Tibial artery (tissue), 4 donors: Measurements from ENCODE around the gene PPP4R2.
A peak's percentile ranks its signal among the peaks of the same experiment; 100 is the strongest.

Experiments
- DNase-seq, 2 donors: peaks; one replicate each; pipeline ENCODE4 v3.0.0-alpha.2; 2019
- H3K27ac ChIP-seq, 2 donors: fragments of 200-600 bp; sonication (generic) in 1 of 2; 1 replicate in 1 of 2; 2 replicates in 1 of 2; pipeline ENCODE4 v1.5.1; 2018 to 2019; ENCODE audit warnings: mild to moderate bottlenecking in 1 of 2
- H3K27me3 ChIP-seq, 2 donors: fragments of 200-600 bp; sonication (generic) in 1 of 2; one replicate each; pipeline versions ENCODE4 v1.5.1 to v1.6.0; 2016 to 2019
- H3K36me3 ChIP-seq, 3 donors: fragments of 200-600 bp; sonication (generic) in 2 of 3; one replicate each; pipeline ENCODE4 v1.5.1; 2016 to 2019; ENCODE audit warnings: mild to moderate bottlenecking in 2 of 3
- H3K4me1 ChIP-seq, 4 donors: fragments of 200-600 bp; sonication (generic) in 2 of 4; 1 replicate in 3 of 4; 2 replicates in 1 of 4; pipeline ENCODE4 v1.5.1; 2016 to 2019
- H3K4me3 ChIP-seq, 2 donors: fragments of 200-600 bp; sonication (generic) in 1 of 2; 1 replicate in 1 of 2; 2 replicates in 1 of 2; pipeline ENCODE4 v1.5.1; 2018 to 2019; ENCODE audit warnings: mild to moderate bottlenecking in 2 of 2
- H3K9me3 ChIP-seq, 3 donors: fragments of 200-600 bp; sonication (generic) in 1 of 3; one replicate each; pipeline ENCODE4 v1.5.1; 2016 to 2019
- intact Hi-C: fragments of 100-400 bp; cut with DNase I; formaldehyde crosslinking; loops from one replicate; pipeline ENCODE4 v1.15.0; 2023; ENCODE audit warnings: low total_unique reads
- TF ChIP-seq, protein P1 (sequence below), 2 experiments: fragments of 200-600 bp in 1 of 2; fragments of 450-650 bp in 1 of 2; IDR thresholded peaks; one replicate each; pipeline ENCODE4 v1.5.1; 2017 to 2019; ENCODE audit warnings: antibody characterized with exemption in 2 of 2, mild to moderate bottlenecking in 1 of 2, moderate library complexity in 1 of 2

PPP4R2 gene

DNA sequence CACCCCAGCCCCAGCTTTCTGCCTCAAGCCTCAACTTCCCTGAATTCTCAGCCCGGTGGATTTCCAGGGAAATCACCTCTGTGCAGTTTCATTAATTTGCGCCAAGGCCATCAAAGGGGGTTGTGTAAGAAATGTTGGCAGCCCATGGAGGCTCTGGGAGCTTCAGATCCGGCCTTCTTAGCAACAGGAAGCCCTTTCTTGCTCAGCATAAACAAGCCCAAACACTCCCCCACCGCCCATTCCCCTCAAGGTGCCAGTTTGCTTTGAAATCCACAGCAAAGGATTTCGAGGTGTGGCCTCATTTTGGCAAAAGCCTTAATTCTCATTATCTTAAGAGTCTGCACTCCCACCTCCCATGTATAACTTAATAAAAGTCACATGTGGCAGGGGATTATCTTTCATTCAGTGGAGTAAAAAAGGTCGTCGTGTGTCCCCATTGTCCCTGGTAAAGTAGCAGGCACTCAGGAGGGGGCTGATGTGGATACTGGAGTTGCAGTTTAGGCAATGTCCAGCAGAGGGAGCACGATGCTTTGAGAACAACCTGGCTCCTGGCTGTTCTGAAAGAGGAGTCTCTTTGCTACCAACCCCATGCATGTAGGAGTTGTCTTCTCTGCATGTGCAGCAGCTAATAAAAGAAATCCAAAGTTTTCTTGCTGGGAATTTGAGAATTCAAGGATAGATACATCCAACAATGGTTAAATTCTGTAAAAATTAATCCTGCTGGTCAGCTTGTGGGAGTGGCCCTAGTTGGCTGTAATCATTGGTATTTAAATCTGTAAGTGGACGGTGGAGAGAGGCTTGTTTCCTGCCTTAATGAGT lies 104.3 kb downstream of the PPP4R2 start:
- peak; percentile 87 to 89 for DNase-seq
- intact Hi-C loops, result loop anchor here (5.0 kb wide), 2 partner anchors 401 to 751 kb away; no protein-coding TSS in a partner anchor
- Histone ChIP-seq H3K4me3 (no peak overlapping the region), H3K4me1 (peaks cover 0 to 3% (median 0%) of the 10 kb centered on the region in 4 donors), H3K36me3 (no peaks in the 10 kb centered on the region), H3K27ac (no peak overlapping the region), H3K9me3 (no peaks in the 10 kb centered on the region), H3K27me3 (no peaks in the 10 kb centered on the region)
- TF ChIP-seq, protein P1, sequence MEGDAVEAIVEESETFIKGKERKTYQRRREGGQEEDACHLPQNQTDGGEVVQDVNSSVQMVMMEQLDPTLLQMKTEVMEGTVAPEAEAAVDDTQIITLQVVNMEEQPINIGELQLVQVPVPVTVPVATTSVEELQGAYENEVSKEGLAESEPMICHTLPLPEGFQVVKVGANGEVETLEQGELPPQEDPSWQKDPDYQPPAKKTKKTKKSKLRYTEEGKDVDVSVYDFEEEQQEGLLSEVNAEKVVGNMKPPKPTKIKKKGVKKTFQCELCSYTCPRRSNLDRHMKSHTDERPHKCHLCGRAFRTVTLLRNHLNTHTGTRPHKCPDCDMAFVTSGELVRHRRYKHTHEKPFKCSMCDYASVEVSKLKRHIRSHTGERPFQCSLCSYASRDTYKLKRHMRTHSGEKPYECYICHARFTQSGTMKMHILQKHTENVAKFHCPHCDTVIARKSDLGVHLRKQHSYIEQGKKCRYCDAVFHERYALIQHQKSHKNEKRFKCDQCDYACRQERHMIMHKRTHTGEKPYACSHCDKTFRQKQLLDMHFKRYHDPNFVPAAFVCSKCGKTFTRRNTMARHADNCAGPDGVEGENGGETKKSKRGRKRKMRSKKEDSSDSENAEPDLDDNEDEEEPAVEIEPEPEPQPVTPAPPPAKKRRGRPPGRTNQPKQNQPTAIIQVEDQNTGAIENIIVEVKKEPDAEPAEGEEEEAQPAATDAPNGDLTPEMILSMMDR (IDR thresholded peaks at IDR 0.05), result peak; percentile 93 to 94

DNA sequence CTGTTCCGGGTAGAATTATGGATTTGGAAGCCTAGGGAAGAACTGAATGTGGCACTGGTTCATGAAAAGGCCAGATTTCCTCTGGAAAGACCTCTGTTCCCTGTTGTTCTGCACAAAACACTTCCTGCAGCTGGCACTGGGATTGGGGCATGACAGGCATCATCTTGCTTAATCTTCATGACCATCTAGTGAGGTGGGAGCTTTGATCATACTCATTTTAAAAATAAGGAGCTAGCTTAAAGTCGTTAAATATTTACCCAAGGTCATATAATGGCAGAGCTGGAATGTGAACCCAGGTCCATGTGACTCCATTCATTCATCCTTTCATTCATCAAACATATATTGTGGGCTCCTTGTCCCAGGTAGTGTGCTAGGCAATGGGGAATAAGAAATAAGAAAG lies 105.3 kb downstream of the PPP4R2 start:
- peaks cover 0 to 3% (median 0%) of the 10 kb centered on the region in 4 donors for H3K4me1 ChIP-seq
- no peaks in the 10 kb centered on the region for H3K9me3 ChIP-seq
- no peak for DNase-seq
- H3K4me3 ChIP-seq, result no peak overlapping the region
- intact Hi-C loops, result loop anchor here (5.0 kb wide), 2 partner anchors 400 to 750 kb away; no protein-coding TSS in a partner anchor
- no peaks in the 10 kb centered on the region for H3K27me3 ChIP-seq
- H3K36me3 ChIP-seq, result no peaks in the 10 kb centered on the region
- no peak overlapping the region for H3K27ac ChIP-seq
- TF ChIP-seq, protein P1 (IDR thresholded peaks at IDR 0.05), result no peak

DNA sequence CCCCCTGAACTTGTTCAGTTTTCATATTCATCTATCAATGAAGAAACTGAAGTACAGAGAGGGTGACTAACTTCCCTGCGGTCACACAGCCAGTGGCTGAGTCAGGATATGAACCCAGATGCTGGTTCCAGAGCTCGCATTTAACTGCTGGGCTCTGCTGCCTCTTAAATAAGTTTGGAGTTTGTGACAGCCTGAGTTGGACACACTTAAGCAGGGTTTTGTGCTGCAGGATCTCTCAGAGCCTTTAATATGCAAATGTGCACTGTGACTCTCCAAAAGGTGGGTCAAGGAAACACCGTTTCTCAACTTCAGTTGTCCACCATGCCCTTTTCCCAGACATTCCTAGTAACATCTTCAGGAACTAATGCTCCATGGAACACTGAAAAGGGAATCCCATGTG lies 110.6 kb downstream of the PPP4R2 start:
- TF ChIP-seq, protein P1 (IDR thresholded peaks at IDR 0.05), result no peak
- Histone ChIP-seq H3K4me3 (no peak overlapping the region), H3K27ac (no peak overlapping the region), H3K27me3 (no peaks in the 10 kb centered on the region), H3K36me3 (no peaks in the 10 kb centered on the region), H3K9me3 (no peaks in the 10 kb centered on the region), H3K4me1 (no peaks in the 10 kb centered on the region)
- intact Hi-C loops, result no loop called here
- DNase-seq, result no peak

DNA sequence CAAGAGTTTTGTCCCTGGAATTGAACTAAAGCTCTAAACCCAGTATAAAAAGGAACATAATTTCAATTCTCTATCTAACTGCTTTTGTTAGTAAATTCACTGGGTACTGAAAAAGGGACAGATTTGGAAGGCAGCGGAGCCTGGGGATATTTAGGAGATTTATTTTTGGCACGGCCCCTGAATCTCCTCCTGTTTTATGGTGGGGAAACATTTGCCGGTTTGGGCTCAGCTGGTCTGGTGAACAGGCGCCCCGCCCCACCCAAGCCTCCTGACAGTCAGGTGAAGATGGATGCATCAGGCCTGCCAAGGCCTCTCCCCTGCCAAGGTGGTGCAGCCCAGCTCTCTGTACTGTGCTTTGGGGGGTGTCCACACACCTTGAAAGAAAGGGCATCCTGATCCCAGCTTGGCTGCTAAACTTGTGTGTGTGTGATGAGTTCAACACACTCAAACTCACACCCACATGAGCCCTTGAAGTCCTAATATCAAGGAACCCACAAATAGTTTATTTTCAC lies 111.1 kb downstream of the PPP4R2 start:
- TF ChIP-seq, protein P1 (IDR thresholded peaks at IDR 0.05), result no peak
- no peaks in the 10 kb centered on the region for H3K9me3 ChIP-seq
- DNase-seq, result no peak
- intact Hi-C loops, result no loop called here
- no peaks in the 10 kb centered on the region for H3K27me3 ChIP-seq
- H3K4me3 ChIP-seq, result no peak overlapping the region
- no peak overlapping the region for H3K27ac ChIP-seq
- no peaks in the 10 kb centered on the region for H3K36me3 ChIP-seq
- no peaks in the 10 kb centered on the region for H3K4me1 ChIP-seq

DNA sequence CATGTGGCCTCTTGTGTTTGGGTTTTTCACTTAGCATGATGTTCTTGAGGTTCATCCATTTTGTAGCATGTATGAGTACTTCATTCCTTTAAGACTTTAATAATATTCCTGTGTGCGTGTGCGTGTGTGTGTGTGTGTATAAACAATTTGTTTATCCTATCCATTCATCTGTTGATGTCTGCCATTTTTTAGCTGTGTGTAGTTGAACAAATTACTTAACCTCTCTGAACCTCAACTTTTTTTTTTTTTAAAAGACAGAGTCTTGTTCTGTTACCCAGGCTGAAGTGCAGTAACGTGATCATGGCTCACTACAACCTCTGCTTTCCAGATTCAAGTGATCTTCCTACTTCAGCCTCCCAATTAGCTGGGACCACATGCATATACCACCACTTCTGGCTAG lies 112.1 kb downstream of the PPP4R2 start:
- H3K27ac ChIP-seq, result no peak overlapping the region
- intact Hi-C loops, result no loop called here
- no peak overlapping the region for H3K4me3 ChIP-seq
- H3K4me1 ChIP-seq, result no peaks in the 10 kb centered on the region
- TF ChIP-seq, protein P1 (IDR thresholded peaks at IDR 0.05), result no peak
- no peaks in the 10 kb centered on the region for H3K27me3 ChIP-seq
- H3K36me3 ChIP-seq, result no peaks in the 10 kb centered on the region
- H3K9me3 ChIP-seq, result no peaks in the 10 kb centered on the region
- no peak for DNase-seq
